Cortex of kidney (tissue), 1 donor: ENCODE measurements around the gene SH3TC2.
"Not testable (repeated sequence)": the region's sequence is repeated elsewhere in the genome, so short reads cannot be mapped to it uniquely, and the experiment has no call there.

Experiments
- DNase-seq: peaks from one replicate; lab custom pipeline; 2025; lab: John Stamatoyannopoulos, UW

SH3TC2 gene

DNA sequence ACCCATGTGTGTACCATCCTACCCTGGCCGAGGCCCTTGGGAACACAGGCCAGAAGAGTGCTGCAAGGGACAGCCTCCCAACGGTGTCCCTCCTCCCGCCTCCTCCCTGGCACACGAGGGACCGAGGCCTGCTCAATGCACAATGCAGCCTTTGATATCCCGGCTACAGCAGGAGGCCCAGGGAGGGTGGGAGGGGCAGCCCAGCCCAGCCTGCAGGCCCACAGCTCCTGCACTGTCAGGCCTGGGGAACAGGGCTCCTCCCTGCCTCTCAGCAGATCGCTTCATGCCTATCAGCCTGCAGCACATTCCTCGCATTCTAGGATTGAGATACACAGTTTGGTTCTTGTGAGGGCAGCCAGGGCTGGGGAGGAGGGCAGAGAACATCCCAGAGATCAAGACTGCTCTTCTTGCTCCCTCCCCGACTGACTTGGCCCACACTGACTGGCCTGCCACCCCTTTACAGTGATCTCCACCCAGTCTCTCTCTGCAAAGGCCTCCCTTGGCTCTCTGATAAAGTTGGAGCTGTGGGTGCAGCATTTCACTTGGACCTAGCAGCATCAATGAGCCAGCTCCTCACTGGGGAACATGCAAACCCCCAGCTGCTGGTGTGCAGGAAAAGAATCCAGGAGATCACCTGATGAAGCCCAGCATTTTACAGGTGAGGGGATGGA lies at the start of gene SH3TC2:
Gene SH3TC2 (minus strand): TSS at position 46 of the 671 bp plus-strand sequence. CDS start 40 bp downstream, at position 6.
- DNase-seq = no peak

DNA sequence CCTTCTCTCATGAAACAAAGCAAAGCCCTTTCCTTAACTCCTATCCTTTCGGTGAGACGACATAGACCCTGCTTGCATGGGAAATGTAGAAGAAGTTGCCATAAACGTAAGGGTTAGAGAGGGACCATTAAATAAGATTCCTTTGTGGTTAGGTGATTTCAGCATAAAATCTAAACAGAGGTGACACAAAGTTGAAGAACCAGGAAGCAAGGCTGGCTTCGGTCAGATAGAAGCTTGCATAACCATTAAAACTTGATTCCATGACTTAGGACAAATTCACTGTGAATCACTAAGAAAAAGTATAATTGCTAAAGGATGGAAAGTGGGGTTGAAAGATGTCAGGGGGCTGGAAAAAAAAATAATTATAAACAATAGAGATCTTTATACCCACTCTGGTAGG lies 47.5 kb upstream of the SH3TC2 start:
- DNase-seq = no peak

DNA sequence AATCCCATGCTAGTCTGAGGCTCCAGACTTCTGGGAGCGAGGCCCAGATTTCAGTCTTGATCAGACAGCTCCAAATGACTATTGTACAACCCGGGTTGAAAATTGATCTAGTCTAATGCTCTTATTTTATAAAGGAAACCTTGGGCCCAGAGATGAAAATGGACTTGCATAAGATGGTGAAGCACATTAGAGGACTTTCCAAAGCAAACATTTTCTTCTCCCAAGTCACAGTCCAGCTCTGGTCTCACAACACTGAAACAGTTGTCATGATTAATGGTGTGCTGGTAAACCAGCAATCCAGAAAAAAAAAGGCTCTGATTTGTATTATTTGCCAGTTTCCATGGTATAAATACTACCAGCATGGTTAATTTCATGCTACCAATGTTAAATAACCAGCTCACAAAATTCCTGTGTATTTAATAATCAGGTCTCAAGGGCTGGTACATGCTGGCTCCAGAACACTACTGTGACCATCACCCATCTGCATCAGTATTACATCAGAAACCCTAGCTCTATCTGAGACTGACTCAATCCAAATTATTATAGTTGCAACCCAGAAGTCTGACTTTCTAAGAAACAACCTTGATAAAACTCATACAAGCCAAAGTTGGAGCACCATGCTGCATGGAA lies 45.9 kb upstream of the SH3TC2 start:
- no peak for DNase-seq

DNA sequence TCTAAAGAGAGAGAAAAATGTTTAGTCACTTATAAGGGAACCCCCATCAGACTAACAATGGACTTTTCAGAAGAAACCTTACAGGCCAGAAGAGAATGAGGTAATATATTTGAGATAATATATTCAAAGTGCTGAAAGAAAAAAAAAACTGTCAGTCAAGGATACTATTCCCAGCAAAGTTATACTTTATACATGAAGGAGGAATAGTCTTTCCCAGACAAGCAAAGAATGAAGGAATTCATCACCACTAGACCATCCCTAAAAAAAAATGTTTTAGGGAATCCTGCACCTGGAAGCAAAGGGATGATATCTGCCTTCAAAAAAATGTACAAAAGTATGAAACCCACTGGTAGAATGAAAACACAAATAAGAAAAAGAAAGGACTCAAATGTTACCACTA lies 37.5 kb upstream of the SH3TC2 start:
- DNase-seq = no peak

DNA sequence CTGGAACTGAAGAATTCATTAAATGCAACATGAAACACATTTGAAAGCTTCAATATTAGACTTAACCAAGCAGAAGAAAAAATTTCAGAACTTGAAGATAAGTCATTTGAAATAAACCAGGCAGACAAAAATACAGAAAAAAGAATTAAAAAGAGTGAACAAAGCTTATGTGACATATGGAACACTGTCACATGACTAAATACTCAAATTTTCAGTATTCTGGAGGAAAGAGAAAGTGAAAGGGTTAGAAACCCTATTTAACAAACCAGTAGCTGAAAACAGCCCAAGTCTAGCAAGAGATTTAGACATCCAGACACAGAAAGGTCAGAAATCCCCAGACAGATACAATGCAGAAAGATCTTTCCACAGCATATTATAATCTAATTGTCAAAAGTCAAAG lies 37.1 kb upstream of the SH3TC2 start:
- no peak for DNase-seq

DNA sequence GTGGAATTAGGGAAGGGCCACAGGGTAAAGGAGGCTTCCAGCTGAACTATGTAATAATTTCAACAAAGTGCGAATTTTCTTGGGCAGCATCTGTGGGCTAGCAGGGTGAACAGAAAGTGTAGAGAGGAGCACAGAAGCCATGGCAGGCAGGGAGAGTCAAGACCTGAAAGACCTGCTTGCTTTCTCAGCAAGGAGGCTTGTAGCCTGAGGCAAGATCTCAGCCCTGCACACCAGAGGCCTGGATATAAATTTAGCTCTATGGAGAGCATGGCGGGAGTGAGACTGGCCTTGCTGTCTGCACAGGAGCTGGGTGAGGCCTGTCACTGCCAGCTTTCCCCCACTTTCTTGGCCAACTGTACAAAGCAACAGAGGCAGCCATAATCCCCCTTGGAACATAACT lies 32.1 kb upstream of the SH3TC2 start:
- DNase-seq = no peak

DNA sequence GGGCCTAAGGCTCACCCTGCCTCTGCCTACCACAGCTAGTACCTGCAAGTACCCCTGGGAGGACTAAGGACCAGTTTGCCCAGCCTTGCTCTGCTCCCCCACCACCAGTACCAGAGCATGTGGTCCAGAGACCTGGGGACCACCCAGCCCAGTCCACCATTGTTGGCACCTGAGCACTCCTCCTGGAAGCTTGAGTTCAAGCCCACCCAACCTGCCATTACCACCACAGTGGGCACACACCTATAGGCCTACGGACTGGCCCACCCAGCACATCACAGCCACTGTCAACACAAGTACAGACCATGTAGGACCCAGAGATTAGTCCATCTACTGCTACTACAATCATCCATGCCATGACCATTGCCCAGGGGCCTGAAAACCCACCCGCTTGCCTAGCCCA lies 30.8 kb upstream of the SH3TC2 start:
- DNase-seq = no peak

DNA sequence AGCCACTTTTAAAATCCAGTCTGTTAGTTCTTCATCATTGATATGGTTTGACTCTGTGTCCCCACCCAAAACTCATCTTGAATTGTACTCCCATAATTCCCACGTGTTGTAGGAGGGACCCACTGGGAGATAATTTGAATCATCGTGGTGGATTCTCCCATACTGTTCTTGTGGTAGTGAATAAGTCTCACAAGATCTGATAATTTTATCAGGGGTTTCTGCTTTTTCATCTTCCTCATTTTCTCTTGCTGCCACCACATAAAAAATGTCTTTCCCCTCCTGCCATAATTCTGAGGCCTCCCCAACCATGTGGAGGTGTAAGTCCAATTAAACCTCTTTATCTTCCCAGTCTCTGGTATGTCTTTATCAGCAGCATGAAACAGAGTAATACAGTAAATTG lies 26.9 kb upstream of the SH3TC2 start:
- DNase-seq = no peak

DNA sequence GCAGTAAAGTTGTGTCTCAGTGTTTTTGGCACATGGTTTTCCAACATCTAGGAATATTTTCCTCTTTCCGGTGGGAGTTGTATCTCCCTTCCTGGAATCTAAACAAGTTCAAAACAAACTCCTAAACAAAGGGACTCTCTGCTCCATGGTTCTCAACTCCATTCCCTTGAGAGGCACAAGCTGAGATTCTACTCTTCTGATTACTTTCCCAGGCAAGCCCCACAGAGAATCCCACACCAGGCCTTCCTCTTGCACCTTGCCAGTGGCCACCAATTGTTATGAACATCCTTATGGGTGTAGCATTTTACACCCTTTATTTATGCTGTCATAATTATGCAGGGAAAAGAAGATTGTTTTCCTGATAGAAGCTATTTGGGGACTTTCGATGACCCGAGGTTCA lies 25.8 kb upstream of the SH3TC2 start:
- no peak for DNase-seq

DNA sequence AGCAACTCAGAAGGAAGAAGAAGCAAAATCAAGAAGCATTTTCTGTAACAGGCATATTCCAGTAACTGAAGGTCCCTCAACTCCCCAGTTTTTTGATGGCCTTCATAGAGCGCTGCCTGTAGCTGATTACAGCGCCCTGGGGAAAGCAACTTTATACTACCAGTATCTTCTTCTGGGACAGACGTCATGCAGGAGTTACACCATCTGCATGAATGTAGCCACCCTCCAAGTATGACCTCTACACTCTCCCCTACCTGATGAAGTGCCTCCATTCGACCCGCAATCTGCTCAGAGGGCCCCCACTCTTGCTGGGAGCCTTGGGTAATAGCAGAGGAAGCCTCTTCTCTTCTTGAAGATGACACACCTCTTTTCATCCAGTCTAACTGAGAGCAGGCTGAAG lies 21.0 kb upstream of the SH3TC2 start:
- DNase-seq = no peak

DNA sequence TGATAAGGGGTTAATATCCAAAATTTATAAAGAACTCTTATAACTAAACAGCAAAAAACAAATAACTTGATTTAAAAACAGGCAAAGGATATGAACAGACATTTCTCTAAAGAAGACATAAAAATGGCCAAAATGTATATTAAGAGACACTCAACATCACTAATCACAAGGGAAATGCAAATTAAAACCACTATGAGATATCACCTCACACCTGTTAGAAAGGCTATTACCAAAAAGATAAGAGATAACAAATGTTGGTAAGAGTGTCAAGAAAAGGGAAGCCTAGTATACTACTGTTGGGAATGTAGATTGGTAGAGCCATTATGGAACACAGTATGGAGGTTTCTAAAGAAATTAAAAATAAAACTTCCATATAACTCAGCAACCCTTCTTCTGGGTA lies 19.4 kb upstream of the SH3TC2 start:
- no peak for DNase-seq

DNA sequence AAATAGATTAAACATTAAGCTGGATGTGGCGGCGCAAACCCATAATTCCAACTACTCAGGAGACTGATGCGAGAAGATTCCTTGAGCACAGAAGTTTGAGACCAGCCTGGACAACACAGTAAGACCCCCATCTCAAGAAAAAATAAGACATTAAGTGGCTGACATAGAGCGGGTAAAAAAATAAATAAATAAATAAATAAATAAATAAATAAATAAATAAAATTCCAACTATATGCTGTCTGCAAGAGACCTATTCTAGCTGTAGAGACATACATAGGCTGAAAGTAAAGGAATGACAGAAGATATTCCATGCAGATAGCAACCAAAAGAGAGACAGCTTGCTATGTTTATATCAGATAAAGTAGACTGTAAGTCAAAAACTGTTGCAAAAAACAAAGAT lies 17.4 kb upstream of the SH3TC2 start:
- no peak for DNase-seq

DNA sequence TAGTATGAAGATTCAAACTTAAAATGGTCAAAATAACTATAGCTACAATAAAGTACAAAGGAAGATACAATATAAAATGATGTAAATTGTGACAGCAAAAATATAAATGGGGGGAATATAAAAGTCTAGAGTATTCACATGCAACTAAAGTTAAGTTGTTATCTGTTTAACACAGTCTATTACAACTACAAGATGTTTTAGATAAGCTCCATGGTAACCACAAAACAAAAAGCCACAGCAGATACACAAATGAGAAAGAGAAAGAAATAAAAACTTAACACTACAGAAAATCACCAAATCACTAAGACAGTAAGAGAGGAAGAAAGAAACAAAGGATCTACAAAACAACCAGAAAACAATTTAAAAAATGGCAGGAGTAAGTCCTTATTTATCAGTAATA lies 17.0 kb upstream of the SH3TC2 start:
- DNase-seq = no peak

DNA sequence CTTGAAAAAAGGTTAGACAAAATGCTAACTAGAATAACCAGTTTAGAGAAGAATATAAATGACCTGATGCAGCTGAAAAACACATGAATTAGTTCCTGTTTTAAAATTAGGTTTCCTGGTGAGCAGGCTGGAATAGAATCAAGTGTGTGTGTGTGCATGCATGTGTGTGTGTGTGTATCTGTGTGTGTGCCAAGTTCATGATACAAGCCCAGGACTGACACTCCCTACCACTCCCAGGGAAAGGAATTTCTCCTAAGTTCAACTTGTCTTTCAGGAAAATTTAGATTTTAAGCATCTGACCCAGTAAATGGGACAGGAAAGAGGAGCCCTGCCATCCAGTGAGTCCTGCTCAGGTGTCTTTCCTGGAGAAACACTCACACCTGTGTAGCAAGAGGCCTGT lies 11.2 kb upstream of the SH3TC2 start:
- not testable (repeated sequence) for DNase-seq

DNA sequence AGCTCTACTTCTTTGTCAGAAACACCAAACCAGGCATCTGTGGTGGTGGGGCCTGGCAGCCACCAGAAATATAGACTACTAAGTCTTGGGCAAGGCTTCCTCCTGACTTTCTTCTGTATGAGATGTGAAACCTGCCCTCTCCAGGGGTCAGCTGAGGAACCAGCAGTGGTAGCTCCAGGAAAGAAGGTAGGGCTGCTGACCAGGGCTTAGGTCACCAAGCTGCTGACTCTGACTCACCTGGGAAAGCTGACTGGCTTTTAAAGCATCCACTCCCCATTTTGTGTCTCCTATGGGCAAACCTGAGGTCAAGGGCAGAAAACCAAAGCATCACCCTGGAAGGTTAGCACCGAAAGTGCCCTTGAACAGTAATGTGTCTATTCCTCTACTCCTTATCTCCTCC lies 10.4 kb upstream of the SH3TC2 start:
- no peak for DNase-seq

DNA sequence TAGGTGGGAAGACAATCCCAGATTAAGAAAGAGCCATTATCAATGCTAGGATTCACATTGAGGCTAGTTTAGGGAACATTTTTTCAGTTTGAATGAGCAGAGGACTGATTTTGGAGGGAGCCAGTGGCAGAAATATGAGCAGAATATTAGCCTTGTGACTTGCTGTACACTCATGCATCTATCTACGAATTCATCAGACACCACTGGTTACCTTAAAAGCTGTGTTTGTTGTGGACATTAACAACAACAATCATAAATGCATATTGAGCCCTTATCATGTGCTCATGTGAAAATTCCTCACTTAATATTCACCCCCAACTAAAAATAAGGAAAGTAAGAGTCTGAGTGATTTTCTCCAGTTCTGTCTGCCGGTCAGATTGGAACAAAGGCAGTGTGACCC lies 9.9 kb upstream of the SH3TC2 start:
- no peak for DNase-seq

DNA sequence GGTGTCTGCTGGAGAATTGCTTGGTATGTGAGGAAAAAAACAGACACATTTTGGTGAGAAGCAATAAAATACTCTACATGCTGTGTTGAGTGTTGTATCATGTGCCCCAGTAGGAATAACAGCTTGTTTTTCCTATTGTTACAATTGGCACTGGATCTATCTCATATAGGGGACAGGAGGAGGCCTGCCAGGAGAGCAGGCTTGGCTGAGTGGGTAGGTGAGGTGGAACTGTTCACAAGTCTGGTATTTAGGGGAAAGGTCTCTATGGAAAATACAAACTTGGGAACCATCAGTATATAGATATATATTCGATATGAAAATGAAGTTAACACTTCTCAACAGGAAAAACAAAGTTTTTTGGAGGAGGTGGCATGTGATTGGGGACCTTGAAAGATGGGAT lies 9.5 kb upstream of the SH3TC2 start:
- no peak for DNase-seq

DNA sequence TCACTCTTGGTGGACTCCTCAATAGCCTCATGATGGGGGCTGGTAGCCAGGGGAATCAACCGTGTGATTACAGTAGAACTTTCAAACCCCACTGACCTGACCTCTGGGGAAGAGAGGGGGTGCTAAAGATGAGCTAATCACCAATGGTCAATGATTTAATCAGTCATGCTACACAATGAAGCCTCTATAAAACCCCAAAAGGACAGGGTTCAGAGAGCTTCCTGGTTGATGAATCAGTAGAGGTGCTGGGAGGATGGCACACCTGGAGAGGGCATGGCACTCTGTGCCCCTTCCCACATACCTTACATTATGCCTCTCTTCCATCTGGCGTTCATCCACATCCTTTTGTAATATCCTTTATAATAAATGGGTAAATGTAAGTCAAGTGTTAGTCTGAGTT lies 8.9 kb upstream of the SH3TC2 start:
- no peak for DNase-seq

DNA sequence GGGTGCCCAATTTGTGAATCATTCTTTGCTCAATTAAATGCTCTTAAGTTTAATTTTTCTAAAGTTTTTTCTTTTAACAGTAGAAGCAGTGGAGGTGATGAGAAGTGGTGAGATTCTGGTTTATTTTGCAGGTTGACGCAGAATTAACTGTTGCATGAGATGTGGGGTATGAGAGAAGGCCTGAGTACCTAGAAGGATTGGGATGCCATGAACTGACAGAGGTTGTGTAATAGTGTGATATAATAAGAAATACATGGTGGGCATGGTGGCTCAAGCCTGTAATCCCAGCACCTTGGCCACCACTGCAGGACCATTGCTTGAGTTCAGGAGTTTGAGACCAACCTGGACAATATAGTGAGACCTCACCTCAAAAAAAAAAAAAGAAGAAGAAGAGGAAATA lies 8.4 kb upstream of the SH3TC2 start:
- no peak for DNase-seq

DNA sequence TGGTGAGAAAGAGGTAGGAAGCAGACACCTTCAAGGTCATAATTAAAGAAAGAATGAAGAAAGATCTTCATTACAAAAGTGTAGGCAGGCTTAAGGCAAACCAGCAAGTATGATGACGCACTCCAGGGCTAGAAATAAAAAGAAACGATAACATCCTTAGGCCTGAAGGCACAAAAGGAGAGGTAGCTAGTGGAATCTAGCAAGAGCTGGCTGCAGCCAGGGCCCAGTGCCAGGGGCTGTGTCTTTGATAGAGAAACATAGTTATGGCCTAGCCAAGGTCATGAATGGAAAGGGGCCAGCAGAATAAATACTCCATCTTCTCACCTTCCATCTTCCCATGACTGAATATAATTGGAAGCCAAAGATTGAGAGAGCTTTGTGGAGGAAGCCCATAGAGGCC lies 6.8 kb upstream of the SH3TC2 start:
- DNase-seq = no peak

DNA sequence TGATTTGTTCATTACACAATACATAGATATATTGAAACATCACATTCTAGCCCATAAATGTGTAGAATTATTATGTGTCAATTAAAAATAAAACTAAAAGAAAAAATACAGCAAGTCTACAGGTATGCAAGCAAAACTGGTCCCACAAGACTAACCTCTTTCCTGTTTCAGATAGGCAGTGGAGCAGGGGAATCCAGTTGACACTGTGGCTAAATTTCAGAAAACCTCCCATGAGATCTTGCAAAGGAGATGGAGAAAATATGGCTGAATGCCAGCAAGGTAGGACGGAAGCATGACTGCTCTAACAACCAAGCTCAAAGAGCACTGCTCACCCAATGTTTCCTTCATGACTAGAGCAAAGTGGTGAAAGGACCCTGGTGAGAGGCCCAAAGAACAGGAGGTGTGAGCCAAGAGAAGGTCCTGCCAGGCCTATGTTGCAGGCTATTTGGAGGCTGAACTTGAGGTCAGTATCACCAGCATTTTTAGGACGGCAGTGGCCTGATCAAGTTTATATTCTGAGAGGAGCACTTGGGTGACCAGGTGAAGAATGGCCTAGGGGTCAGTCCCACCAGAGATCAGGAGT lies 1.1 kb upstream of the SH3TC2 start:
- DNase-seq = no peak

DNA sequence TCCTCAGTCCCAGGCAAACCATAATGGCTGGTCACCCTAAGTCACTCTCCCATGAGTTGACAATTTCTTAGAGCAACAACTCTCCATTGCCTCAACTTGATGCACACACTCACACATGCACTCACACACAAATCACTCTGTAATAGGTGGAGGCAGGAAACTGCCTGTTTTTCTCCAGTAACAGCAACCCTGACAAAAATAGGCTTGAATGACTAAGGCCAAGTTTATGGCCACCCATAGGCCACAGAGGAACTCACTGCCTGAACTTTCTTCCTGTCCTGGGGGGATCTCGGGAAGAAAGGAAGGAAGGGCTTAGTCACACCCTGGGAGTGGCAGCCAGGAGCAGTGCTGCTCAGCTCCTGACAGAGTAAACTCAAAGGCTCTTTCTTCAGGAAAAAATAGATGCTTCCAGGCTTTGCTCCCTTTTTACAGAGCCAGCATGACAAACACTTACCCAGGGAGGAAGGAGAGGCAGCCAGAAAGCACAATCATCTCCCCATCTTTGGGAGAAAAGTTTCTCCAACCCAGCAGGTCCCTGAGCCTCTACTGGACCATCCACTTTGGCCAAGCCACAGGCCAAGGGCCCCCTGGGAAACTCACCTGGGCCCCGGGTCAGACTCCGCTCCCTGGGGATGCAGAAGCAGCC lies 368 bp downstream of the SH3TC2 start:
- no peak for DNase-seq

DNA sequence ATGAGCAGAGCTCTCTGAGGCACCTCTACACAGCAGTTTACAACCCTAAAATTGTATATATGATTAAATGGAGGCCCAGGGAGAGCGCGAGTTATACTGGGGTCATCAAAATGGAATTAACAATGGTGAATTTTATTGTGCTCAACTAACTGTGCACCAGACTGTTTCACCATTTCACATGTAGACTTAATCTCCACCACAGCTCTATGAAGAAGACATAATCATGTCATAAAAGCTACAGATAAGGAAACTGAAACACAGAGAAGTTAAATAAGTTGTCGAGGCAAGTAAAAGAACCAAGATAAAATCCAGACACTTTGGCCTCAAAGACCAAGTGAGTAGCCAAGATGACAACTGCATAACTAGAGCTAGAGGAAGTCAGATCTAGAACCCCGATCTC lies 1.5 kb downstream of the SH3TC2 start:
- DNase-seq = no peak
